Colonic mucosa (tissue), 4 donors: ENCODE data around the gene PACS1. TPM values are rescaled to one million over a fixed set of nuclear protein-coding genes. Genes with fewer than 3 reads are reported as not detected.
"Not testable (repeated sequence)": the region's sequence is repeated elsewhere in the genome, so short reads cannot be mapped to it uniquely, and the experiment has no call there.

Experiments
- DNase-seq: peaks from one replicate; pipeline ENCODE4 v3.0.0-alpha.2; 2020
- H3K27ac ChIP-seq: fragments of 200-600 bp; one replicate; pipeline ENCODE4 v1.8.0; 2021
- H3K27me3 ChIP-seq: fragments of 200-600 bp; one replicate; pipeline ENCODE4 v1.8.0; 2021
- H3K36me3 ChIP-seq: fragments of 200-600 bp; one replicate; pipeline ENCODE4 v1.8.0; 2021
- H3K4me1 ChIP-seq: fragments of 200-600 bp; one replicate; pipeline ENCODE4 v1.8.0; 2021; ENCODE audit warnings: mild to moderate bottlenecking
- H3K4me3 ChIP-seq: fragments of 200-600 bp; one replicate; pipeline ENCODE4 v1.8.0; 2021
- H3K9ac ChIP-seq, 2 donors: one replicate each; pipeline ENCODE4 v1.7.0; 2013; ENCODE audit warnings: control low read depth in 2 of 2, low read depth in 2 of 2, low read length in 2 of 2
- H3K9me3 ChIP-seq: fragments of 200-600 bp; one replicate; pipeline ENCODE4 v1.8.0; 2021
- CTCF ChIP-seq: fragments of 200-600 bp; IDR thresholded peaks from one replicate; pipeline ENCODE4 v1.8.0; 2022; ENCODE audit warnings: antibody characterized with exemption, mild to moderate bottlenecking
- intact Hi-C: fragments of 100-400 bp; cut with DNase I; formaldehyde crosslinking; loops from one replicate; pipeline ENCODE4 v1.14.1; 2022
- total RNA-seq, 2 donors: library from RNA; stranded (reverse); fragmentation: NEBNext Ultra II Directional in 1 of 2; extraction: Animal tissue kit (Norgen Biotek cat#: 25700) in 1 of 2; gene quantifications; one replicate each; pipeline ENCODE4 v1.2.1, GENCODE V29; 2021
- donor health status: healthy.
- donor health status: DM: no; HTN: no; CAD: no.
- donor health status: DM: no; HTN: no; CAD: no.

PACS1 gene
- total RNA-seq, 2 donors from 2014 or later: 10.1 to 20.9 TPM

- H3K4me1 ChIP-seq: no peaks in the 10 kb centered on the region
- DNase-seq: peak; percentile 9
- no peaks in the 10 kb centered on the region for H3K27me3 ChIP-seq
- no peaks in the 10 kb centered on the region for H3K36me3 ChIP-seq
- H3K9ac ChIP-seq: no peak overlapping the region
- H3K9me3 ChIP-seq: no peaks in the 10 kb centered on the region
- H3K4me3 ChIP-seq: no peak overlapping the region
- no peak for TF ChIP-seq CTCF
- intact Hi-C loops: no loop called here
- no peak overlapping the region for H3K27ac ChIP-seq
Measured at GRCh38 chr11:66072518-66072917, 2.4 kb downstream of the PACS1 start.

- Histone ChIP-seq H3K27me3 (no peaks in the 10 kb centered on the region), H3K36me3 (no peaks in the 10 kb centered on the region), H3K4me3 (no peak overlapping the region), H3K27ac (no peak overlapping the region), H3K9me3 (no peaks in the 10 kb centered on the region), H3K9ac (no peak overlapping the region), H3K4me1 (no peaks in the 10 kb centered on the region)
- no peak for TF ChIP-seq CTCF
- intact Hi-C loops: no loop called here
- DNase-seq: no peak
Measured at GRCh38 chr11:66073669-66074068, 3.6 kb downstream of the PACS1 start.

GRCh38 chr11:66075273-66075672, 5.2 kb downstream of the PACS1 start:
- Histone ChIP-seq H3K9me3 (no peaks in the 10 kb centered on the region), H3K4me1 (peaks cover 7% of the 10 kb centered on the region)

GRCh38 chr11:66076561-66076960, 6.5 kb downstream of the PACS1 start:
- Histone ChIP-seq H3K9ac (no peak overlapping the region), H3K4me3 (no peak overlapping the region), H3K36me3 (no peaks in the 10 kb centered on the region), H3K4me1 (peaks cover 15% of the 10 kb centered on the region), H3K9me3 (no peaks in the 10 kb centered on the region), H3K27ac (no peak overlapping the region), H3K27me3 (no peaks in the 10 kb centered on the region)
- no peak for DNase-seq
- intact Hi-C loops: no loop called here
- TF ChIP-seq CTCF: no peak

More at GRCh38 chr11:66075273-66075672, 5.2 kb downstream of the PACS1 start:
- DNase-seq: no peak
- TF ChIP-seq CTCF: no peak
- Histone ChIP-seq H3K9ac (no peak overlapping the region), H3K27ac (no peak overlapping the region), H3K36me3 (no peaks in the 10 kb centered on the region), H3K4me3 (no peak overlapping the region), H3K27me3 (no peaks in the 10 kb centered on the region)
- intact Hi-C loops: no loop called here

GRCh38 chr11:66077927-66078326, 7.9 kb downstream of the PACS1 start:
- no peak for DNase-seq

GRCh38 chr11:66078949-66079348, 8.9 kb downstream of the PACS1 start:
- intact Hi-C loops, H3K27ac ChIP-seq, H3K27me3 ChIP-seq, H3K4me3 ChIP-seq, DNase-seq, H3K36me3 ChIP-seq, H3K9me3 ChIP-seq, H3K9ac ChIP-seq: not testable (repeated sequence)
- peaks cover 27% of the 10 kb centered on the region for H3K4me1 ChIP-seq

More at GRCh38 chr11:66077927-66078326, 7.9 kb downstream of the PACS1 start:
- intact Hi-C loops: no loop called here
- no peak for TF ChIP-seq CTCF
- peaks cover 20% of the 10 kb centered on the region for H3K4me1 ChIP-seq
- no peaks in the 10 kb centered on the region for H3K27me3 ChIP-seq
- no peaks in the 10 kb centered on the region for H3K9me3 ChIP-seq
- H3K36me3 ChIP-seq: no peaks in the 10 kb centered on the region
- H3K4me3 ChIP-seq: no peak overlapping the region
- H3K27ac ChIP-seq: no peak overlapping the region
- H3K9ac ChIP-seq: no peak overlapping the region
